ENCODE data around the gene TMEM97.
A peak's percentile ranks its signal among the peaks of the same experiment; 100 is the strongest.

Gene TMEM97

GRCh38 chr17:28330671-28331070, 11.7 kb downstream of the TMEM97 start:
- Histone ChIP-seq H3K9ac (ENCODE audit: insufficient read length) (no peak overlapping the region), H3K36me3 (ENCODE audit: insufficient read depth, low read length) (peaks cover 39% of the 10 kb centered on the region), H3K4me3 (no peak overlapping the region), H3K9me3 (ENCODE audit: low read depth, low read length) (no peaks in the 10 kb centered on the region), H3K27ac (0 out of 2 replicates have a peak overlapping the region, but pooled peaks have one; percentile 19)
- TF ChIP-seq FOXP2 (optimal IDR thresholded peaks at IDR 0.05; ENCODE audit: control extremely low read depth, extremely low read length, insufficient read depth) (no peak), EZH2 (IDR thresholded peaks at IDR 0.05) (no peak), POLR2AphosphoS5 (IDR thresholded peaks at IDR 0.05; ENCODE audit: borderline replicate concordance, low read depth, low read length) (no peak)
- no peak for DNase-seq (ENCODE audit: low read depth, low spot score)

- H3K4me3 ChIP-seq, result no peak overlapping the region
- TF ChIP-seq POLR2AphosphoS5 (IDR thresholded peaks at IDR 0.05; ENCODE audit: borderline replicate concordance, low read depth, low read length), result no peak
- TF ChIP-seq EZH2 (IDR thresholded peaks at IDR 0.05), result no peak
- TF ChIP-seq FOXP2 (optimal IDR thresholded peaks at IDR 0.05; ENCODE audit: control extremely low read depth, extremely low read length, insufficient read depth), result no peak
- DNase-seq (ENCODE audit: low read depth, low spot score), result no peak
- no peak overlapping the region for H3K27ac ChIP-seq
- no peak overlapping the region for H3K9ac ChIP-seq (ENCODE audit: insufficient read length)
- peaks cover 26% of the 10 kb centered on the region for H3K36me3 ChIP-seq (ENCODE audit: insufficient read depth, low read length)
- H3K9me3 ChIP-seq (ENCODE audit: low read depth, low read length), result no peaks in the 10 kb centered on the region
Measured at GRCh38 chr17:28331891-28332420, 13.0 kb downstream of the TMEM97 start.

GRCh38 chr17:28333083-28333746, 14.2 kb downstream of the TMEM97 start:
- DNase-seq (ENCODE audit: low read depth, low spot score), result no peak
- TF ChIP-seq EZH2 (IDR thresholded peaks at IDR 0.05) (no peak), FOXP2 (optimal IDR thresholded peaks at IDR 0.05; ENCODE audit: control extremely low read depth, extremely low read length, insufficient read depth) (no peak), POLR2AphosphoS5 (IDR thresholded peaks at IDR 0.05; ENCODE audit: borderline replicate concordance, low read depth, low read length) (no peak)
- Histone ChIP-seq H3K27ac (no peak overlapping the region), H3K9ac (ENCODE audit: insufficient read length) (no peak overlapping the region), H3K4me3 (no peak overlapping the region), H3K36me3 (ENCODE audit: insufficient read depth, low read length) (peaks cover 13% of the 10 kb centered on the region; the same call in 1 of the 2 replicates), H3K9me3 (ENCODE audit: low read depth, low read length) (no peaks in the 10 kb centered on the region)

- Histone ChIP-seq H3K36me3 (ENCODE audit: insufficient read depth, low read length) (peaks cover 4% of the 10 kb centered on the region; the same call in 1 of the 2 replicates), H3K9me3 (ENCODE audit: low read depth, low read length) (no peaks in the 10 kb centered on the region), H3K9ac (ENCODE audit: insufficient read length) (peak overlapping the region; percentile 88), H3K27ac (no peak overlapping the region), H3K4me3 (peak overlapping the region; percentile 99)
- no peak for TF ChIP-seq FOXP2 (optimal IDR thresholded peaks at IDR 0.05; ENCODE audit: control extremely low read depth, extremely low read length, insufficient read depth)
- TF ChIP-seq POLR2AphosphoS5 (IDR thresholded peaks at IDR 0.05; ENCODE audit: borderline replicate concordance, low read depth, low read length), result no peak
- no peak for TF ChIP-seq EZH2 (IDR thresholded peaks at IDR 0.05)
- DNase-seq (ENCODE audit: low read depth, low spot score), result no peak
Measured at GRCh38 chr17:28334171-28334570, 15.2 kb downstream of the TMEM97 start.

GRCh38 chr17:28334666-28335200, 15.7 kb downstream of the TMEM97 start:
- Histone ChIP-seq H3K9me3 (ENCODE audit: low read depth, low read length) (no peaks in the 10 kb centered on the region), H3K36me3 (ENCODE audit: insufficient read depth, low read length) (no peaks in the 10 kb centered on the region), H3K27ac (no peak overlapping the region), H3K9ac (ENCODE audit: insufficient read length) (peak overlapping the region; percentile 88), H3K4me3 (peak overlapping the region; percentile 99)
- no peak for TF ChIP-seq EZH2 (IDR thresholded peaks at IDR 0.05)
- TF ChIP-seq POLR2AphosphoS5 (IDR thresholded peaks at IDR 0.05; ENCODE audit: borderline replicate concordance, low read depth, low read length), result no peak
- no peak for TF ChIP-seq FOXP2 (optimal IDR thresholded peaks at IDR 0.05; ENCODE audit: control extremely low read depth, extremely low read length, insufficient read depth)
- DNase-seq (ENCODE audit: low read depth, low spot score), result no peak

GRCh38 chr17:28335201-28335958, 16.4 kb downstream of the TMEM97 start, which contains the start of the genes IFT20 and TNFAIP1:
Gene IFT20 (minus strand): TSS chr17:28335472. CDS start chr17:28331985, 3,487 bp downstream.
Gene TNFAIP1 (plus strand): TSS chr17:28335761. CDS start chr17:28339522, 3,761 bp downstream.
- TF ChIP-seq FOXP2 (optimal IDR thresholded peaks at IDR 0.05; ENCODE audit: control extremely low read depth, extremely low read length, insufficient read depth), result peak; percentile 100
- TF ChIP-seq POLR2AphosphoS5 (IDR thresholded peaks at IDR 0.05; ENCODE audit: borderline replicate concordance, low read depth, low read length), result peak; percentile 83
- TF ChIP-seq EZH2 (IDR thresholded peaks at IDR 0.05), result no peak
- Histone ChIP-seq H3K36me3 (ENCODE audit: insufficient read depth, low read length) (no peaks in the 10 kb centered on the region), H3K27ac (no peak within 1 kb of the TSS), H3K4me3 (peak within 1 kb of the TSS; percentile 99), H3K9me3 (ENCODE audit: low read depth, low read length) (no peaks in the 10 kb centered on the region), H3K9ac (ENCODE audit: insufficient read length) (peak within 1 kb of the TSS; percentile 88)
- DNase-seq (ENCODE audit: low read depth, low spot score), result peak; percentile 94

- H3K9me3 ChIP-seq (ENCODE audit: low read depth, low read length), result no peaks in the 10 kb centered on the region
- TF ChIP-seq EZH2 (IDR thresholded peaks at IDR 0.05), result no peak
- no peak for TF ChIP-seq FOXP2 (optimal IDR thresholded peaks at IDR 0.05; ENCODE audit: control extremely low read depth, extremely low read length, insufficient read depth)
- TF ChIP-seq POLR2AphosphoS5 (IDR thresholded peaks at IDR 0.05; ENCODE audit: borderline replicate concordance, low read depth, low read length), result no peak
- peaks cover 2% of the 10 kb centered on the region; the same call in 1 of the 2 replicates for H3K36me3 ChIP-seq (ENCODE audit: insufficient read depth, low read length)
- no peak for DNase-seq (ENCODE audit: low read depth, low spot score)
- H3K27ac ChIP-seq, result no peak overlapping the region
- H3K9ac ChIP-seq (ENCODE audit: insufficient read length), result peak overlapping the region; percentile 80
- peak overlapping the region; percentile 99 for H3K4me3 ChIP-seq
Measured at GRCh38 chr17:28335959-28336871, 17.2 kb downstream of the TMEM97 start.

Data from SK-N-MC (cell line).